VCaP (cell line): ENCODE data around the gene COL4A6.
A peak's percentile ranks its signal among the peaks of the same experiment; 100 is the strongest.

Source experiments
- H3K27ac ChIP-seq: fragments of 450-650 bp; 2 replicates; pipeline ENCODE4 v1.5.1; 2017
- CTCF ChIP-seq: fragments of 450-650 bp; conservative IDR thresholded peaks from 2 replicates; pipeline ENCODE4 v1.5.1; 2017; ENCODE audit warnings: mild to moderate bottlenecking, moderate library complexity

COL4A6 gene

GRCh38 chrX:108165383-108166111 lies 272.7 kb downstream of the COL4A6 start:
- no peak overlapping the region for H3K27ac ChIP-seq
- peak; percentile 41 for TF ChIP-seq CTCF

- no peak for TF ChIP-seq CTCF
- no peak overlapping the region for H3K27ac ChIP-seq
Observed at GRCh38 chrX:108163333-108164082, 274.7 kb downstream of the COL4A6 start.

GRCh38 chrX:108162265-108162664 lies 276.0 kb downstream of the COL4A6 start:
- no peak for TF ChIP-seq CTCF
- no peak overlapping the region for H3K27ac ChIP-seq

GRCh38 chrX:108160309-108160708 lies 277.9 kb downstream of the COL4A6 start:
- no peak for TF ChIP-seq CTCF
- H3K27ac ChIP-seq, result no peak overlapping the region

GRCh38 chrX:108159028-108159670 lies 279.1 kb downstream of the COL4A6 start:
- TF ChIP-seq CTCF, result no peak

GRCh38 chrX:108157628-108158027 lies 280.6 kb downstream of the COL4A6 start:
- TF ChIP-seq CTCF, result no peak
- H3K27ac ChIP-seq, result no peak overlapping the region

More at GRCh38 chrX:108159028-108159670, 279.1 kb downstream of the COL4A6 start:
- no peak overlapping the region for H3K27ac ChIP-seq

GRCh38 chrX:108156934-108157466 lies 281.2 kb downstream of the COL4A6 start:
- no peak overlapping the region for H3K27ac ChIP-seq
- TF ChIP-seq CTCF, result no peak
